ENCODE data around the gene ADAMTSL1. TPM values are rescaled to one million over a fixed set of nuclear protein-coding genes. Genes with fewer than 3 reads are reported as not detected.

The ADAMTSL1 gene
- total and polyA plus RNA-seq, 2 experiments from 2014 or later = 2.3 to 5.0 TPM

- TF ChIP-seq NANOG (IDR thresholded peaks at IDR 0.05; ENCODE audit: borderline replicate concordance) (no peak), REST (IDR thresholded peaks at IDR 0.05; ENCODE audit: unreplicated experiment) (no peak), EZH2 (IDR thresholded peaks at IDR 0.05; ENCODE audit: low read depth, unreplicated experiment) (no peak), POLR2AphosphoS5 (IDR thresholded peaks at IDR 0.05; ENCODE audit: low read depth) (no peak), ETS1 (IDR thresholded peaks at IDR 0.05) (no peak), CREB1 (CRISPR knock-in tag; IDR thresholded peaks at IDR 0.05; ENCODE audit: low read depth) (no peak)
These were observed 387.9 kb downstream of the ADAMTSL1 start (continued) for GRCh38 chr9:18861609-18862544.

GRCh38 chr9:18863791-18864190 is 389.8 kb downstream of the ADAMTSL1 start:
- peaks cover 11% of the 10 kb centered on the region for H3K4me1 Mint-ChIP-seq
- DNase-seq (ENCODE audit: low spot score) (no peak), ATAC-seq (no peak)
- H3K27me3 ChIP-seq (ENCODE audit: insufficient read depth) = no peaks in the 10 kb centered on the region
- H3K4me3 Mint-ChIP-seq = no peak overlapping the region
- H3K4me2 ChIP-seq = no peak overlapping the region
- no peaks in the 10 kb centered on the region for H3K36me3 Mint-ChIP-seq (ENCODE audit: low read depth)
- no peak overlapping the region for H3K4me3 ChIP-seq
- H3K27ac Mint-ChIP-seq = no peak overlapping the region
- H3K36me3 ChIP-seq (ENCODE audit: insufficient read depth) = no peaks in the 10 kb centered on the region
- no peaks in the 10 kb centered on the region for H3K9me3 Mint-ChIP-seq
- no peaks in the 10 kb centered on the region for H3K79me2 ChIP-seq (replicated peaks; ENCODE audit: insufficient read depth)
- H3K4me1 ChIP-seq (ENCODE audit: insufficient read depth) = no peaks in the 10 kb centered on the region
- H2AFZ ChIP-seq = no peak overlapping the region
- no peaks in the 10 kb centered on the region for H3K9me2 ChIP-seq (ENCODE audit: insufficient read depth)
- no peaks in the 10 kb centered on the region for H3F3A ChIP-seq (replicated peaks; ENCODE audit: low read depth)
- no peaks in the 10 kb centered on the region for H3K27me3 Mint-ChIP-seq (ENCODE audit: insufficient read depth, low read depth, poor library complexity)
- no peak overlapping the region for H3K27ac ChIP-seq (ENCODE audit: low read depth)
- H4K20me1 ChIP-seq (replicated peaks; ENCODE audit: insufficient read depth) = no peaks in the 10 kb centered on the region
- TF ChIP-seq ZNF462 (CRISPR knock-in tag; IDR thresholded peaks at IDR 0.05) (no peak), ZNF331 (CRISPR knock-in tag; IDR thresholded peaks at IDR 0.05; ENCODE audit: low read depth) (no peak), REST (IDR thresholded peaks at IDR 0.05; ENCODE audit: unreplicated experiment) (no peak)
